ENCODE data around the gene WASF2. TPM values are rescaled to one million over a fixed set of nuclear protein-coding genes. Genes with fewer than 3 reads are reported as not detected.

Gene WASF2
- total RNA-seq, 4 donors from 2014 or later, result 52.5 to 74.5 (median 57.5) TPM

- Histone ChIP-seq H3K9me3 (no peaks in the 10 kb centered on the region), H3K27ac (no peak overlapping the region), H3K4me3 (no peak overlapping the region), H3K36me3 (no peaks in the 10 kb centered on the region), H3K27me3 (no peaks in the 10 kb centered on the region), H3K4me1 (peaks cover 0 to 13% (median 1%) of the 10 kb centered on the region in 4 donors)
- no peak for DNase-seq
- TF ChIP-seq CTCF (IDR thresholded peaks at IDR 0.05) (no peak), POLR2A (IDR thresholded peaks at IDR 0.05) (no peak)
Measured at GRCh38 chr1:27499142-27499541, 9.2 kb upstream of the WASF2 start.

GRCh38 chr1:27496604-27497155 lies 6.7 kb upstream of the WASF2 start:
- no peak for TF ChIP-seq CTCF (IDR thresholded peaks at IDR 0.05)
- TF ChIP-seq POLR2A (IDR thresholded peaks at IDR 0.05), result no peak
- Histone ChIP-seq H3K27ac (no peak overlapping the region), H3K4me1 (peaks cover 0 to 13% (median 2%) of the 10 kb centered on the region in 4 donors), H3K36me3 (no peaks in the 10 kb centered on the region), H3K4me3 (no peak overlapping the region), H3K27me3 (no peaks in the 10 kb centered on the region), H3K9me3 (no peaks in the 10 kb centered on the region)
- peak in 2 of 3 donors; percentile 20 to 40 for DNase-seq

GRCh38 chr1:27492796-27493195 lies 2.8 kb upstream of the WASF2 start:
- Histone ChIP-seq H3K4me3 (no peak overlapping the region), H3K36me3 (no peaks in the 10 kb centered on the region), H3K27me3 (no peaks in the 10 kb centered on the region), H3K9me3 (no peaks in the 10 kb centered on the region), H3K27ac (peak overlapping the region in 3 of 4 donors; percentile 86 to 100 (median 98)), H3K4me1 (peaks cover 4 to 34% (median 14%) of the 10 kb centered on the region in 4 donors)
- no peak for TF ChIP-seq POLR2A (IDR thresholded peaks at IDR 0.05)
- peak in 1 of 3 donors; percentile 37 for DNase-seq

DNA sequence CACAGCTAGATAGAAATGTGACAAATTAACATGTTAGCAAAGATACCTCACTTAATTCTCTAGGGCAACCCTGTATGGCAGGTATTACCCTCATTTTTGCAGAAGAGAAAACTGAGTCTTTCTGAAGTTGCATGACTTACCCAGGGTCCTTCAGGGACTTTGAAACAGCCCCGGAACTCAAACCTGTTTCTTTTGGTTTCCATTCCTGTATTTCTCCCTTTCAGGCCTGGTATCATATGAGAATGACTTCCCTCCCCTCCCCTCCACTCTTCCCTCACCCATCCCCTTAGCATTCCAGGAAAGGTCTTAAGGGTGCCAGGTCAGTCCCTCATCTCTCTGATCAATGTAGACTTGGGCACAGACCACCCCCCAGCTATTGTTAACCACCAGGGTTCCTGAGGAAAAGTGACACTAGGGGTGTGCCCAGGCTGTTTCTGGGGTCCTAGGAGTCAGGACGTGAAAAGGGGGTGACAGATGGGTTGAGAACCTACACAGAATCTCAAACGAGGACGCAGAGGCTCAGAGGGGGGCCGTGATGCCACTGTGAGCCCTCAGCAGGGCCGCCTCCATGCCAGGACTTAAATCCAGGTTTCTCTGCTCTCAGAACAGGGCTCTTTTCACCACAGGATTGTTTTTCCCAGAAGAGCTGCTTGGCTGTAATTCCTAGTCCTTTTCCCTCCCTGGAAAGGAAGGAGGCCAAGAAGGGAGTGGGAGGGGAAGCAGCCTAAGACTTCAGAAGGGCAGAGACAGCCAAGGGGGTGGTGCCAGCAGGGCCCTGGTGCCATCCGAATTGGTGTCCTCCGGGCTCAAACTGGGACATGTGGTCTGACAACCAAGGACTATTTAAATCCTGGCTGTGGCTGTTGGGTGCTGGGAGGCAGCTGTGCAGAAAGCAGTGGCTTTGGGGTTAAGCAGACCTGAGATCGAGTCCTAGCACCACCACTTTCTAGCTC lies 2.1 kb upstream of the WASF2 start:
- H3K9me3 ChIP-seq, result no peaks in the 10 kb centered on the region
- H3K27ac ChIP-seq, result peak overlapping the region; percentile 59 to 100 (median 92)
- no peaks in the 10 kb centered on the region for H3K27me3 ChIP-seq
- no peaks in the 10 kb centered on the region for H3K36me3 ChIP-seq
- H3K4me3 ChIP-seq, result no peak overlapping the region
- TF ChIP-seq POLR2A (IDR thresholded peaks at IDR 0.05) (no peak), CTCF (IDR thresholded peaks at IDR 0.05) (no peak)
- peak in 1 of 3 donors; percentile 49 for DNase-seq
- peaks cover 4 to 35% (median 14%) of the 10 kb centered on the region in 4 donors for H3K4me1 ChIP-seq

GRCh38 chr1:27489501-27489972 lies 430 bp downstream of the WASF2 start:
- Histone ChIP-seq H3K27me3 (no peaks in the 10 kb centered on the region), H3K4me1 (peaks cover 4 to 43% (median 14%) of the 10 kb centered on the region in 4 donors), H3K4me3 (peak overlapping the region; percentile 88 to 100 (median 94)), H3K27ac (peak overlapping the region; percentile 98 to 100 (median 99)), H3K9me3 (no peaks in the 10 kb centered on the region), H3K36me3 (no peaks in the 10 kb centered on the region)
- no peak for TF ChIP-seq POLR2A (IDR thresholded peaks at IDR 0.05)
- TF ChIP-seq CTCF (IDR thresholded peaks at IDR 0.05), result no peak
- DNase-seq, result peak in 2 of 3 donors; percentile 20 to 55

Measured in Peyer's patch (tissue), 4 donors.